ENCODE results near the gene MAML1.

Gene MAML1

DNA sequence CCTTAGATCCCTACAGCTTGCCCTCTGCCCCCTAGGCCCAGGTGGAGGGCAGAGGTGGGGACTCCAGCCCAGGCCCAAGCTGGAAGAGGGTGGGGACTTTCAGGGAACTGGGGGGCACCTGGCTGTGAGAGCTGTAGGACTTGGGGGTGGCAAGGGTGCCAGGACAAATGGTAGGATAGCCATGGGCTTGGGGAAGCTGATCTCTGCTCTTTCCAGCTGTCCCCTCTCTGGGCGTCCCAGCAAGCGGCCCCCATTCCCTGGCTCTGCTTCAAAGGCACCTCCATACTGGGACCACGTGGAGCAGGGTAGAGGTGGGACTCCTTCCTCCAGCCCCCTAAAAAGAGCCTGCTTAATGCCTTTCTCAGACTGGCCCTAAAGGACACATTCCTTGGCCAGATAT, 61.5 kb downstream of the MAML1 start:
- no peaks in the 10 kb centered on the region for H3K27me3 ChIP-seq (ENCODE audit: insufficient read depth, low read depth, severe bottlenecking)
- no peaks in the 10 kb centered on the region; the same call in 1 of the 2 replicates for H3K36me3 ChIP-seq
- H3K4me3 ChIP-seq (ENCODE audit: low read depth, low read length), result no peak overlapping the region
- DNase-seq, result no peak
- TF ChIP-seq, protein P1, sequence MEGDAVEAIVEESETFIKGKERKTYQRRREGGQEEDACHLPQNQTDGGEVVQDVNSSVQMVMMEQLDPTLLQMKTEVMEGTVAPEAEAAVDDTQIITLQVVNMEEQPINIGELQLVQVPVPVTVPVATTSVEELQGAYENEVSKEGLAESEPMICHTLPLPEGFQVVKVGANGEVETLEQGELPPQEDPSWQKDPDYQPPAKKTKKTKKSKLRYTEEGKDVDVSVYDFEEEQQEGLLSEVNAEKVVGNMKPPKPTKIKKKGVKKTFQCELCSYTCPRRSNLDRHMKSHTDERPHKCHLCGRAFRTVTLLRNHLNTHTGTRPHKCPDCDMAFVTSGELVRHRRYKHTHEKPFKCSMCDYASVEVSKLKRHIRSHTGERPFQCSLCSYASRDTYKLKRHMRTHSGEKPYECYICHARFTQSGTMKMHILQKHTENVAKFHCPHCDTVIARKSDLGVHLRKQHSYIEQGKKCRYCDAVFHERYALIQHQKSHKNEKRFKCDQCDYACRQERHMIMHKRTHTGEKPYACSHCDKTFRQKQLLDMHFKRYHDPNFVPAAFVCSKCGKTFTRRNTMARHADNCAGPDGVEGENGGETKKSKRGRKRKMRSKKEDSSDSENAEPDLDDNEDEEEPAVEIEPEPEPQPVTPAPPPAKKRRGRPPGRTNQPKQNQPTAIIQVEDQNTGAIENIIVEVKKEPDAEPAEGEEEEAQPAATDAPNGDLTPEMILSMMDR (IDR thresholded peaks at IDR 0.05; ENCODE audit: low read depth, low read length), result no peak
- H3K27ac ChIP-seq, result no peak overlapping the region
- H3K9me3 ChIP-seq (ENCODE audit: severe bottlenecking), result no peaks in the 10 kb centered on the region

DNA sequence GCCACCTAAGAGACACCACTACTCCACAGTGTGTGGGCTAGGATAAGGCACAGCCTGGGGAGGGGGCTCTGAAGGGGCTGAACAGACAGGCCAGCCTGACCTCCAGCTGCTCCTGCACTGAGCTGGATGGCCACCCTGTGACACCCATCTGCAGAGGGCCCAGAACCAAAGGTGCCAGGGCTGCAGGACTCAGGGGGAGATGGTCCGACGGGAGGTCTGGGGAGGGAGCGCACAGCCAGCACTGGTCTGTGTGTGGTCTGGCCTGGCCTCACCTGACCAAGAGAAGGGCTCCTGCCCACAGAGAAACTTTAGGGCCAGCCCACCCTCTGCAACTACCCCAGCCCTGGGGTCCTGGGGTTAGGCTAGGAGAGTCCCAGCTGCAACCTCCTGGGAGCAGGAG, 62.0 kb downstream of the MAML1 start:
- TF ChIP-seq, protein P1 (IDR thresholded peaks at IDR 0.05; ENCODE audit: low read depth, low read length), result no peak
- Histone ChIP-seq H3K4me3 (ENCODE audit: low read depth, low read length) (no peak overlapping the region), H3K27me3 (ENCODE audit: insufficient read depth, low read depth, severe bottlenecking) (no peaks in the 10 kb centered on the region)

DNA sequence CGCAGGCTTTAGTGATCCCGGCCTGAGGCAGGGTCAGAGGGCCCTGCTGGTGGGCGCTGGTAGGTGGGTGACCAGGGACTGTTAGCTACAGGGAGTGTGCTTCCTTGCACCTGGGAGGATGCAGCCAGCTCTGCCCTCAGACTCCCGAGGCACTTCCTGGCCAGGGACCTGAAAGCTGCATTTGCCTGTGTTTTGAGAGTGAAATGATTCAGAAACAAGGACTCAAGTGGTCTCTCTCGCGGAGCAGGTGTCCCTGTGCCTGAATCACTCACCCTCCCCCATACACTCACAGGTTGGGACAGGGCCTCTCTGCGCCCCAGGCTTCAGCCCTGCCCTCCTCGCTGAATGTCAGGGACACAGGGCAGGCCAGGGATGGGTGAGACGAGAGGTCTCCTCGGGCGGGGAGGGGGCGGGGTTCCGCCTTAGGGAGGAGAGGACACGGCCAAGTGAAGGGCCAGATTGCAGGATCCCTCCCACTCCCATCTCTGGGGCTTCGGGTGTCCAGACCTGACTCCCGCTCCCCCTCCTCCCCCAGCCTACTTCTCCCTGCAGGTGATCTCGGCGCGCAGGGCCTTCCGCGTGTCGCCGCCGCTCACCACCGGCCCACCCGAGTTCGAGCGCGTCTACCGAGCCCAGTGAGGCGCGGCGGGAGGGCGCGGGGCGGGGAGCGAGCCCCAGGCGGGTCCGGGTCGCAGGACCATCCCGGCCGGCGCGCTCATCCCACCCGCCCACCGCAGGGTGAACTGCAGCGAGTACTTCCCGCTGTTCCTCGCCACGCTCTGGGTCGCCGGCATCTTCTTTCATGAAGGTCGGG, 62.6 kb downstream of the MAML1 start:
- H3K9me3 ChIP-seq (ENCODE audit: severe bottlenecking), result no peaks in the 10 kb centered on the region
- peak overlapping the region; percentile 29 for H3K4me3 ChIP-seq (ENCODE audit: low read depth, low read length)
- no peaks in the 10 kb centered on the region; the same call in 1 of the 2 replicates for H3K36me3 ChIP-seq
- no peaks in the 10 kb centered on the region for H3K27me3 ChIP-seq (ENCODE audit: insufficient read depth, low read depth, severe bottlenecking)
- peak; percentile 68 for DNase-seq
- TF ChIP-seq, protein P1 (IDR thresholded peaks at IDR 0.05; ENCODE audit: low read depth, low read length), result no peak
- peak overlapping the region; percentile 73 for H3K27ac ChIP-seq

More for the DNA sequence above, 62.0 kb downstream of the MAML1 start:
- H3K36me3 ChIP-seq, result no peaks in the 10 kb centered on the region; the same call in 1 of the 2 replicates
- DNase-seq, result no peak
- no peak overlapping the region for H3K27ac ChIP-seq
- no peaks in the 10 kb centered on the region for H3K9me3 ChIP-seq (ENCODE audit: severe bottlenecking)

- DNase-seq, result peak; percentile 61
- Histone ChIP-seq H3K27me3 (ENCODE audit: insufficient read depth, low read depth, severe bottlenecking) (no peaks in the 10 kb centered on the region), H3K4me3 (ENCODE audit: low read depth, low read length) (peak overlapping the region; percentile 29), H3K36me3 (no peaks in the 10 kb centered on the region; the same call in 1 of the 2 replicates), H3K9me3 (ENCODE audit: severe bottlenecking) (no peaks in the 10 kb centered on the region), H3K27ac (peak overlapping the region; percentile 73)
- TF ChIP-seq, protein P1 (IDR thresholded peaks at IDR 0.05; ENCODE audit: low read depth, low read length), result peak; percentile 56
These were observed 63.5 kb downstream of the MAML1 start for GRCh38 chr5:179795863-179796833.

DNA sequence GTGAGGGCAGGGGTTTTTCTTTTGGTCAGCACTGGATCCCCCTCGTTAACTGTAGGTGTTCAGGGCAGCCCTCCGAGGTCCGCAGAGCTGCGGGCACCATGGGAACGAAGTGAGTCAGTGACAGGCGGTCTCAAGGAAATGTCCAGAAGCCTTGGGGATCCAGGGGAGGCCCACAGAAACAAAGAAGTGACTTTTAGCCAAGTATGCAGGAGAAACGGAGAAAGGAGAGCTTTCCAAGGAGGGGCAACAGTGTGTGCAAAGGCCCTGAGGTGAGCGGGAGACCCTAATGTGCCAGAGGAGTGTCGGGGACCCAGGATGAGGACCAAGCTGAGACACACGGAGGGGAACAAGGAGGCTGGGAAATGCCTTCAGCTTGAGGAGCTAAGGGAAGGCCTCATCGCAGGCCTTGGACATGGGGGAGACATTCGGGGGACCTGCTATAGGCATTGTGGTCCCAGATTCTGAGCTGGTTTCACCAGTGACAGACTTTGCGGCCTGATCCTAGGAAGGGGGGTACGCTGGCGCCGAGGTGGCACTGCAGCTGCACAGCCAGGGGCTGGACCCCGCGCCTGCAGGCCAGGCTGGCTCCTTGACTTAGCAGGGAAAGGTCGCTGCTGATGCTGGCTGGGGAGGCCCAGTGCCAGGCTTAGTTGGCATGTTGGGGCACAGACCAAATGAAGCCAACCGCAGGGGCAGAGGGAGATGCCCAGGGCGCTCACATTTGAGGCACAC, 64.4 kb downstream of the MAML1 start:
- TF ChIP-seq, protein P1 (IDR thresholded peaks at IDR 0.05; ENCODE audit: low read depth, low read length), result no peak
- Histone ChIP-seq H3K27me3 (ENCODE audit: insufficient read depth, low read depth, severe bottlenecking) (no peaks in the 10 kb centered on the region), H3K9me3 (ENCODE audit: severe bottlenecking) (no peaks in the 10 kb centered on the region), H3K36me3 (no peaks in the 10 kb centered on the region; the same call in 1 of the 2 replicates), H3K4me3 (ENCODE audit: low read depth, low read length) (peak overlapping the region; percentile 29; the same call in 1 of the 2 replicates), H3K27ac (no peak overlapping the region)
- no peak for DNase-seq

Data from WERI-Rb-1 (cell line).